Type B pancreatic cell (in vitro differentiated cells): ENCODE measurements around the gene BLCAP. TPM values are rescaled to one million over a fixed set of nuclear protein-coding genes. Genes with fewer than 3 reads are reported as not detected.

Experiments used
- DNase-seq: peaks from one replicate; pipeline ENCODE4 v3.0.0; 2021; ENCODE audit warnings: mixed read lengths; ENCODE audit not compliant: unreplicated experiment; ENCODE audit errors: extremely low spot score
- H3K27ac Mint-ChIP-seq: 2 replicates; pipeline ENCODE4 v1.8.0; 2021; ENCODE audit warnings: mild to moderate bottlenecking, mixed read lengths
- H3K27me3 Mint-ChIP-seq: 2 replicates; pipeline ENCODE4 v1.8.0; 2021; ENCODE audit warnings: mixed read lengths
- H3K36me3 Mint-ChIP-seq: 2 replicates; pipeline ENCODE4 v1.8.0; 2021; ENCODE audit warnings: mixed read lengths
- H3K4me1 Mint-ChIP-seq: one replicate; pipeline ENCODE4 v1.8.0; 2021; ENCODE audit warnings: mixed read lengths; ENCODE audit not compliant: unreplicated experiment
- H3K4me3 Mint-ChIP-seq: 2 replicates; pipeline ENCODE4 v1.8.0; 2021; ENCODE audit warnings: mild to moderate bottlenecking, mixed read lengths
- H3K9me3 Mint-ChIP-seq: 2 replicates; pipeline ENCODE4 v1.8.0; 2021; ENCODE audit warnings: mixed read lengths
- total RNA-seq: library from RNA; stranded (reverse); gene quantifications from 2 replicates; pipeline ENCODE4 v1.2.1, GENCODE V29; 2021; ENCODE audit warnings: low replicate concordance
- TF ChIP-seq, protein P1 (sequence below): fragments of 200-600 bp; sonication (generic); conservative IDR thresholded peaks from 2 replicates; pipeline ENCODE4 v1.5.0; 2021; ENCODE audit warnings: antibody characterized with exemption, mild to moderate bottlenecking

Gene BLCAP
- total RNA-seq, 1 donor from 2014 or later, result 79.7 TPM

DNA sequence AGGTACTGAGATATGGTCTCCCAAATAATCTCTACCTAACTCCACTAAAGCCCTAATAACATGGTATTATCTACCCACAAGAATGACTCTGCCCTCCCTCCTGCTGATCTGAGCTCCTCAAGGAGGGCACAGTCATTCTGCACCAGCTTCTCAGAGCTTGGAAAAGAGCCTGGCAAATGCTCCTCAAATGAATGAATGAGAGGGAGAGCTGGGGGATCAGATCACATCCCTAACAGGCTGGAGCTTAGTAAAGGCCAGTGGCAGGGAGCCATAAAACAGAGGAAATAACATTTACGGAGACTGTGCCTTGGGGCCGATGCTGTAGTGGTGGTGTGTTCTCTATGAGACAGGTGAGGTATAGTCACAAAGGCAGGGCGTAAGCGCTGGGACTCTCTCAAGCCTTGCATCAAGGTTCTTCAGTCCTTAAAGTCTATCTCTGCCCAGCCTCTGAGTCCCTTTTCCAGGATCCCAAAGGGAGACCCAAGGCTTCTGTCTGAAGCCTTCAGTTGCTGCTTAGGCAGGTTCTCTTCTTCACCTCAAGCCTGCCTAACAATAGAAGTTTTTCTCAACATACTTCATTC lies 13.8 kb downstream of the BLCAP start:
- H3K36me3 Mint-ChIP-seq, result peaks cover 45% of the 10 kb centered on the region
- no peaks in the 10 kb centered on the region for H3K27me3 Mint-ChIP-seq
- H3K27ac Mint-ChIP-seq, result no peak overlapping the region
- peaks cover 38% of the 10 kb centered on the region for H3K4me1 Mint-ChIP-seq
- no peak for DNase-seq
- H3K4me3 Mint-ChIP-seq, result no peak overlapping the region
- TF ChIP-seq, protein P1, sequence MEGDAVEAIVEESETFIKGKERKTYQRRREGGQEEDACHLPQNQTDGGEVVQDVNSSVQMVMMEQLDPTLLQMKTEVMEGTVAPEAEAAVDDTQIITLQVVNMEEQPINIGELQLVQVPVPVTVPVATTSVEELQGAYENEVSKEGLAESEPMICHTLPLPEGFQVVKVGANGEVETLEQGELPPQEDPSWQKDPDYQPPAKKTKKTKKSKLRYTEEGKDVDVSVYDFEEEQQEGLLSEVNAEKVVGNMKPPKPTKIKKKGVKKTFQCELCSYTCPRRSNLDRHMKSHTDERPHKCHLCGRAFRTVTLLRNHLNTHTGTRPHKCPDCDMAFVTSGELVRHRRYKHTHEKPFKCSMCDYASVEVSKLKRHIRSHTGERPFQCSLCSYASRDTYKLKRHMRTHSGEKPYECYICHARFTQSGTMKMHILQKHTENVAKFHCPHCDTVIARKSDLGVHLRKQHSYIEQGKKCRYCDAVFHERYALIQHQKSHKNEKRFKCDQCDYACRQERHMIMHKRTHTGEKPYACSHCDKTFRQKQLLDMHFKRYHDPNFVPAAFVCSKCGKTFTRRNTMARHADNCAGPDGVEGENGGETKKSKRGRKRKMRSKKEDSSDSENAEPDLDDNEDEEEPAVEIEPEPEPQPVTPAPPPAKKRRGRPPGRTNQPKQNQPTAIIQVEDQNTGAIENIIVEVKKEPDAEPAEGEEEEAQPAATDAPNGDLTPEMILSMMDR, result no peak
- H3K9me3 Mint-ChIP-seq, result no peaks in the 10 kb centered on the region

DNA sequence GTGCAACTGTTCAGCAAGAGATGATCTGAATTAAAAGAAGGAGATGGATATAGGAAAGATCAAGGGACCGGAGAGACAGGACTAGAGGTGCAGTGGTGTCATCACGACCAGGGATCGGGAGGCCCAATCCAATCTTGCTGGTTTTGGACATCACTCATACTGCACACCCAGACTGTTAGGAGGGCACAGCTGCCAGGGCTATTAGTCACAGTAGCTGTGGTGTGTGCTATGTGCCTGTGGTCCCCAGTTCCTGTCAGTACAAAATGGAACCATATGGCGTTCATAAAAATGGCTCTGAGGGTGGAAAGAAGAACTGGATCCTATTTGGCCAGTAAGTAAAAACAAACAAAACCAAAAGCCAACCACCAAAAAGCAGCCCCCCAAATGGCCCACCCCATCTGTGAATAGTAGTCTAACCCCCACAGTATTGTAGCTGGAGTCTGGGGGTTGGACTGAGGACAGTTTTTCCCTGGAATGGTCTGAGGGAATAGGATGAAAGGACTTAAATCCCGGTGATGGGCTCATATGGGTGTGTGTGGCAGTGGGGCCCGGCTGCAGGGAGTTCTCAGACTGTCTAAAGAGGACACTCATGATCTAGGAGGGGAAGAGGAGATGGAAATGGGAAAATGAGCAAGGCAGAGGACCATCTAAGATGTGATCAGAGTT lies 15.9 kb downstream of the BLCAP start:
- H3K36me3 Mint-ChIP-seq, result peaks cover 36% of the 10 kb centered on the region
- no peak overlapping the region for H3K4me3 Mint-ChIP-seq
- no peaks in the 10 kb centered on the region for H3K27me3 Mint-ChIP-seq
- H3K4me1 Mint-ChIP-seq, result peaks cover 18% of the 10 kb centered on the region
- no peaks in the 10 kb centered on the region for H3K9me3 Mint-ChIP-seq
- no peak for DNase-seq
- TF ChIP-seq, protein P1, result no peak
- H3K27ac Mint-ChIP-seq, result no peak overlapping the region

DNA sequence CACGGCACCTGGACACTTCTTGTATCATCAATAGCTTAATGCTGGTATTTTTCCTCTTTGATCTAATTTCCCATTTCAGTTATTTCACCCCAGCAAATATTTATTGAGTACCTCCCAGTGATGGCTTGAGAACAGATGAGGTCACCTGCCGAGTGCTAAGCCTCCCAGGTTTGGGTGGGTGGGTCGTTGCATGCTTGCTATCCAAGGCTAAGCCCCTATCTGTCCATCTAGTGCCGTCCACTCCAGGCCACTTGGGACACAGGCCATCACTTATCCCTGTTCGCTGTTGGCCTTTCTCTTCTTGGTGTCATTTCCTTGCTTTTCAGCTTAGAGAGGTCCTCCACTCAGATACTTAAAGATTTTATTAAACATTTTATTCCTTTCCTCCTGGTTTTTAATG lies 17.4 kb downstream of the BLCAP start:
- Mint-ChIP-seq H3K36me3 (peaks cover 33% of the 10 kb centered on the region), H3K27ac (no peak overlapping the region), H3K27me3 (no peaks in the 10 kb centered on the region), H3K9me3 (no peaks in the 10 kb centered on the region), H3K4me3 (no peak overlapping the region), H3K4me1 (peaks cover 6% of the 10 kb centered on the region)
- DNase-seq, result no peak
- TF ChIP-seq, protein P1, result no peak

DNA sequence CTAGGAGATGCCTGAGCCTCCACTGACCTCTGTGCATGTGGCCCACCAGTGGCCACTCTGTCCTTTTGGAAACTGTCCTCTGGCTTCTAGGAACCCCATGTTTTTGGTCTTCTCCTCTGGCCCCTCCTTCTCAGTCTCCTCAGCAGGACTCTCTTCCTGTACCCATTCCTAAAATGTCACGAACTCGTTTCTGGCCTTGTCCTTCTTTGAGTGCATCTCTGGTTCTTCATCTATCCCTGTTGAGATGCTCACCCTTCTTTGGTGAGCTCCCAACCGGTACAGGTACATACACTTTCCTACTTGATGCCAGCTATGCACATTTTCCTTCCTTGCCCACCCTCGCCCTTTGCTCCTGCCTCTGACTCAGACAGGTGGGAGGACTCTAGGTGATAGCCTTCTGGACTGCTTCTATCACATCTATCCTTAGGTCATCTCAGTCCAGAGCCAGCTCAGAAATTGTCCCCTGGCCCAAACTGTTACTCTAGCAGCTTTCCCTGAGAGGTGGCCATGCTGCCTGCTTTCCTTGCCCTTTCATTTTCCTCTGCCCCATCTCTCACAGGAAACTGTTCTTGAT lies 21.4 kb downstream of the BLCAP start:
- H3K27me3 Mint-ChIP-seq, result no peaks in the 10 kb centered on the region
- H3K27ac Mint-ChIP-seq, result no peak overlapping the region
- peaks cover 11% of the 10 kb centered on the region for H3K36me3 Mint-ChIP-seq
- TF ChIP-seq, protein P1, result no peak
- no peaks in the 10 kb centered on the region for H3K9me3 Mint-ChIP-seq
- H3K4me3 Mint-ChIP-seq, result no peak overlapping the region
- no peaks in the 10 kb centered on the region for H3K4me1 Mint-ChIP-seq
- DNase-seq, result no peak

DNA sequence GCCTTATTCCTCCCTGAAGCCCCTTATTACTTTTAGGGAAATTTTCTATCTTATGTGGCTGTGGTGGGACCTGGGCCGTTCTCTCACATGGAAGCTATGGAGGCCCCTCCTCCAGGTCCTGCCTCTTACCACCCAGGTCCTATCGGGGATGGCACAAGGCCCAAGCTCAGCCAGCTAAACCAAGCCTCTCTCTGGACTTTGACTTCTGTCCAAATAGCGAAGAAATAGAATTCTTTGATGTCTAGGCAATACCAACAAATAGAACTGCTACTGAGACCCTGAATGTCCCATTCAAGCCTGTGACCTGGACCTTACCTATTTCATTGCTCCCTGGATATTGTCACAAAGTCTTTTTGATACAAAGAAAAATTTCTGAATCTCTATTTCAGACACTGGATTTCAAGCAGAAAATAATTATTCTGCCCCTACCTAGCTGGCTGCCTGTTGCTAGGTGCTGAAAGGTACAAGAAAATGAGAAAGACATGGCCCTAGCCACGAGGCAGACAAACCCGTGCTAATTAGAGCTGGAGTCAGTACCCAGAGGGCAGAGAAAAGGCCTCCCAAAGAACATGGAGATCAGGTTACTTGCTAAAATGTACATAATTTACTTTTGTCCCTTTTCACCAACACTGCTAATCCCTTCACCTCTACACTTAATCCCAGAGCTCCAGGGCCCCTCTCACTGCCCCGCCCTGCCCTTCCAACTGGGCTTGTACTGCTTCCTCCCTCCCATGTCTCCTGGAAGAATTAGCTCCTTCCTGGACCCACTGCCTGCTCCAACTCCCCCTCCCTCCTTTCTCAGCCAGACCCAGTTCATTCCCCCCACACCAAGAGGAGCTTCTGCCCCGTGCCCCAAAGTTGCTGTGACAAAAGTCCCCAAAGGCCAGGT lies 22.2 kb downstream of the BLCAP start:
- H3K4me3 Mint-ChIP-seq, result no peak overlapping the region
- H3K9me3 Mint-ChIP-seq, result no peaks in the 10 kb centered on the region
- TF ChIP-seq, protein P1, result no peak
- no peaks in the 10 kb centered on the region for H3K4me1 Mint-ChIP-seq
- DNase-seq, result no peak
- H3K27me3 Mint-ChIP-seq, result no peaks in the 10 kb centered on the region
- H3K36me3 Mint-ChIP-seq, result peaks cover 4% of the 10 kb centered on the region
- no peak overlapping the region for H3K27ac Mint-ChIP-seq
